Right lobe of liver (tissue), 6 donors: Measurements from ENCODE around the gene PIGL. TPM values are rescaled to one million over a fixed set of nuclear protein-coding genes. Genes with fewer than 3 reads are reported as not detected.

Source experiments
- ATAC-seq, 4 donors: fragments of 200-7000 bp; cut with Tn5 transposase; one replicate each; pipeline ENCODE4 v1.9.1; 2020; ENCODE audit warnings: mild to moderate bottlenecking in 4 of 4, moderate library complexity in 4 of 4
- DNase-seq, 3 donors: peaks; one replicate each; pipeline ENCODE4 v3.0.0-alpha.2; 2020
- H3K27ac ChIP-seq, 3 donors: fragments of 200-600 bp; one replicate each; pipeline ENCODE4 v1.8.0; 2022
- H3K27me3 ChIP-seq, 2 donors: fragments of 200-600 bp; one replicate each; pipeline ENCODE4 v1.8.0; 2022
- H3K36me3 ChIP-seq, 4 donors: fragments of 200-600 bp; sonication (generic) in 1 of 4; one replicate each; pipeline versions ENCODE4 v1.5.1 to v1.8.0; 2017 to 2022; ENCODE audit warnings: control low read depth in 1 of 4
- H3K4me1 ChIP-seq, 4 donors: fragments of 200-600 bp; sonication (generic) in 1 of 4; one replicate each; pipeline versions ENCODE4 v1.5.1 to v1.8.0; 2017 to 2022; ENCODE audit warnings: control low read depth in 1 of 4
- H3K4me3 ChIP-seq, 3 donors: fragments of 200-600 bp; one replicate each; pipeline ENCODE4 v1.8.0; 2022
- H3K9me3 ChIP-seq, 4 donors: fragments of 200-600 bp; sonication (generic) in 1 of 4; one replicate each; pipeline versions ENCODE4 v1.5.1 to v1.8.0; 2017 to 2022; ENCODE audit warnings: control low read depth in 1 of 4
- POLR2A ChIP-seq: fragments of 450-650 bp; IDR thresholded peaks from one replicate; pipeline ENCODE4 v1.6.1; 2017; ENCODE audit warnings: antibody characterized with exemption, mild to moderate bottlenecking
- WGBS: methylation state at CpG from one replicate; pipeline ENCODE4 v1.1.6; 2018; ENCODE audit warnings: low coverage, low lambda C conversion rate; ENCODE audit not compliant: insufficient coverage; ENCODE audit errors: missing lambda C conversion rate; 5-methylcytosine and 5-hydroxymethylcytosine counted together
- intact Hi-C, 2 donors: fragments of 100-400 bp; cut with DNase I; formaldehyde crosslinking; loops; one replicate each; pipeline versions ENCODE4 v1.11.2 to v1.14.1; 2022
- total RNA-seq, 6 experiments: library from RNA; depleted of rRNA in 2 of 6; stranded (reverse); fragments of >200 nt in 2 of 6; fragmentation: NEBNext Ultra II Directional in 3 of 6; extraction: Animal tissue kit (Norgen Biotek cat#: 25700) in 3 of 6; gene quantifications; one replicate each; pipeline versions ENCODE4 v1.1.0 to v1.2.4, GENCODE V29; 2016 to 2023
- TF ChIP-seq, protein P1 (sequence below), 4 donors: fragments of 200-600 bp in 3 of 4; fragments of 450-650 bp in 1 of 4; IDR thresholded peaks; one replicate each; pipeline versions ENCODE4 v1.5.1 to v1.8.0; 2016 to 2022; ENCODE audit warnings: antibody characterized with exemption in 4 of 4, mild to moderate bottlenecking in 2 of 4
- donor health status: DM: no; HTN: yes; CAD: no.
- donor health status: DM: no; HTN: no; CAD: no.
- donor health status: DM: no; HTN: no; CAD: no.
- donor health status: DM: no; HTN: yes; CAD: no.
- donor health status: DM: no; HTN: yes; CAD: no.

PIGL gene
- total RNA-seq, 6 experiments from 2014 or later = 8.5 to 29.7 (median 14.9) TPM

DNA sequence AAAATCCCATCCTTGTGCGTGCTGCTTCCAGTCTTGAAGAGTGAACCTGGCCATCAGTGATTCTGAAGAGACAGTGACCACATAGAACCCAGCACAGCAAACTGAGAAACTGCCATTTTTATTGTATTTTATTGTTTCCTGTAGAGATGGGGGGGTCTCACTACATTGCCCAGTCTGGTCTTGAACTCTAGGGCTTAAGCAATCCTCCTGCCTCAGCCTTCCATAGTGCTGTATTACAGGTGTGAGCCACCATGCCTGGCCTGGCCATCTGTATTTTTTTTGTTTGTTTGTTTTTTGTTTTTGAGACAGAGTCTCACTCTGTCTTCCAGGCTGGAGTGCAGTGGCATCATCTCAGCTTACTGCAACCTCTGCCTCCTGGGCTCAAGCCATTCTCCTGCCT lies 122.4 kb downstream of the PIGL start:
- no peaks in the 10 kb centered on the region for H3K4me1 ChIP-seq
- DNase-seq = no peak
- 100% methylated on average over 1 of the region's 1 CpG for WGBS
- no peak overlapping the region for H3K4me3 ChIP-seq
- ATAC-seq = peak in 1 of 4 donors; percentile 6
- no peak overlapping the region for H3K27ac ChIP-seq
- no peaks in the 10 kb centered on the region for H3K27me3 ChIP-seq
- intact Hi-C loops = no loop called here
- peaks cover 0 to 3% (median under 1%) of the 10 kb centered on the region in 4 donors for H3K36me3 ChIP-seq
- no peaks in the 10 kb centered on the region for H3K9me3 ChIP-seq
- TF ChIP-seq POLR2A = no peak
- TF ChIP-seq, protein P1, sequence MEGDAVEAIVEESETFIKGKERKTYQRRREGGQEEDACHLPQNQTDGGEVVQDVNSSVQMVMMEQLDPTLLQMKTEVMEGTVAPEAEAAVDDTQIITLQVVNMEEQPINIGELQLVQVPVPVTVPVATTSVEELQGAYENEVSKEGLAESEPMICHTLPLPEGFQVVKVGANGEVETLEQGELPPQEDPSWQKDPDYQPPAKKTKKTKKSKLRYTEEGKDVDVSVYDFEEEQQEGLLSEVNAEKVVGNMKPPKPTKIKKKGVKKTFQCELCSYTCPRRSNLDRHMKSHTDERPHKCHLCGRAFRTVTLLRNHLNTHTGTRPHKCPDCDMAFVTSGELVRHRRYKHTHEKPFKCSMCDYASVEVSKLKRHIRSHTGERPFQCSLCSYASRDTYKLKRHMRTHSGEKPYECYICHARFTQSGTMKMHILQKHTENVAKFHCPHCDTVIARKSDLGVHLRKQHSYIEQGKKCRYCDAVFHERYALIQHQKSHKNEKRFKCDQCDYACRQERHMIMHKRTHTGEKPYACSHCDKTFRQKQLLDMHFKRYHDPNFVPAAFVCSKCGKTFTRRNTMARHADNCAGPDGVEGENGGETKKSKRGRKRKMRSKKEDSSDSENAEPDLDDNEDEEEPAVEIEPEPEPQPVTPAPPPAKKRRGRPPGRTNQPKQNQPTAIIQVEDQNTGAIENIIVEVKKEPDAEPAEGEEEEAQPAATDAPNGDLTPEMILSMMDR (IDR thresholded peaks at IDR 0.05) = no peak

DNA sequence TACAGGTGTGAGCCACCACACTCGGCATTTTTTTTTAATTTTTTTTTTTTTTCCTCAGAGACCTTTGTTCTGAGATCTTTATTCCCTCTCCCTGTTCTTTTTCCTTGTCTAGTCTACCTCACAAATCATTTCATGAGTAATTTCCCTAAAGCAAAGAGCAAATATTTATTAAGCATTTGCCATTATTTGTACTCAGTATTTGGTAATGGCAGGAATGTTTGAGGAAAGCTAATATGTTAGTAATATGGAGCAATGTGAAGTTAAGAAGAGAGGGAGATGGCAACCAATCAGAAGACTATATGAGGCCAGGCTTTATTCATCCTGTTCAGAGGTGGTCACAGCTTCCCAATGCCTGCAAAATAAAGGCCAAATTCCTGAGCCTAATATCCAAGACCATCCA lies 122.9 kb downstream of the PIGL start:
- no peak for DNase-seq
- Histone ChIP-seq H3K4me1 (no peaks in the 10 kb centered on the region), H3K4me3 (no peak overlapping the region), H3K9me3 (no peaks in the 10 kb centered on the region), H3K36me3 (peaks cover 0 to 3% (median under 1%) of the 10 kb centered on the region in 4 donors), H3K27ac (no peak overlapping the region), H3K27me3 (no peaks in the 10 kb centered on the region)
- WGBS = 63% methylated on average over 1 of the region's 1 CpG
- peak; percentile 10 to 81 (median 46) for ATAC-seq
- intact Hi-C loops = no loop called here
- TF ChIP-seq POLR2A = no peak
- TF ChIP-seq, protein P1 (IDR thresholded peaks at IDR 0.05) = no peak

DNA sequence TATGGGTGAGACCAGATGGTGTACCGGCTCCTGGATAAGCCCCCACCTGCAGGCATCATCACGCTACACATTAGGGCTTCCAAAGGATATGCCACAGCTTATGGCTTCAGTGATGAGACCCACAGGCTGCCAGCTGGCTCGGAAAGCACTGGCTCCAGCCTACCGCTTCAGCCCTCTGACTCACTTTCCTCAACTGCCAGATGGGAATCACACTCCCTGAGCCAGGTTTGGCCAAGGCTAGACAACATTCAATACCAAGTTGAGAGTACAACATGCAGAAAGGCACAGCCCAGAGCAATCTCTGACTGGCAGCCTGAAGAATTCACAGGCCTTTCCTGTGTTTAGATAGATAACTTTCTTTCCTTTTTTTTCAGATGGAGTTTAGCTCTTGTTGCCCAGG lies 126.0 kb downstream of the PIGL start:
- no peak for DNase-seq
- 93% methylated on average over 2 of the region's 4 CpGs for WGBS
- peaks cover 0 to 3% (median under 1%) of the 10 kb centered on the region in 4 donors for H3K36me3 ChIP-seq

DNA sequence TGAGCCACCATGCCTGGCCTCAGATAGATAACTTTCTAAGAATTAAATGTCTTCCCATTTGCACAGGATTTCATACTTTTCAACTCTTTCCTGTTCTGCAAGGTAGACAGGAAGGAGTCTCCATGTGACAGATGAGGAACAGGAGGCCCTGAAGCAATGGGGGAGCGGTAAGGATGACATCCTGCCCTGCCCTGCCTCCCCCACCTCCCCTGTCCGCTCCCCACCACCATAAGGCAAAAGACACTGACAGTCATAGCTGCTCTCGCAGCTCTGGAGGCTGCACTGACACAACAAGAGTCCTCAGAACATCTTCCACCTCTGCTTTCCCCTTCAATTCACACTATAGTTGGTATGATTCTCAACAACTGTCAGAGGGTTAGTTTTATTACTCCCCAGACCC lies 126.6 kb downstream of the PIGL start:
- 80% methylated on average over 1 of the region's 3 CpGs for WGBS

More for the DNA sequence above, 126.0 kb downstream of the PIGL start:
- Histone ChIP-seq H3K4me3 (no peak overlapping the region), H3K27ac (no peak overlapping the region), H3K27me3 (no peaks in the 10 kb centered on the region), H3K4me1 (no peaks in the 10 kb centered on the region), H3K9me3 (no peaks in the 10 kb centered on the region)
- ATAC-seq = peak in 2 of 4 donors; percentile 11 to 12
- no peak for TF ChIP-seq POLR2A
- TF ChIP-seq, protein P1 (IDR thresholded peaks at IDR 0.05) = no peak
- intact Hi-C loops = no loop called here

More for the DNA sequence above, 126.6 kb downstream of the PIGL start:
- DNase-seq = no peak
- Histone ChIP-seq H3K36me3 (peaks cover 0 to 8% (median under 1%) of the 10 kb centered on the region in 4 donors), H3K9me3 (no peaks in the 10 kb centered on the region), H3K4me1 (no peaks in the 10 kb centered on the region), H3K4me3 (no peak overlapping the region), H3K27ac (no peak overlapping the region), H3K27me3 (no peaks in the 10 kb centered on the region)
- intact Hi-C loops = no loop called here
- TF ChIP-seq, protein P1 (IDR thresholded peaks at IDR 0.05) = no peak
- no peak for TF ChIP-seq POLR2A
- no peak for ATAC-seq
